DOHH2 (cell line): Measurements from ENCODE around the gene PMPCA.

ENCODE experiments used
- H3F3A ChIP-seq: fragments of 200-600 bp; sonication (generic), shearing (Covaris generic); 2 replicates; pipeline ENCODE4 v1.6.0; 2016; ENCODE audit warnings: antibody characterized with exemption, mild to moderate bottlenecking; ENCODE audit not compliant: control insufficient read depth, insufficient read depth
- H3K27ac ChIP-seq: fragments of 200-600 bp; sonication (generic); 2 replicates; pipeline ENCODE4 v1.5.1; 2014; ENCODE audit warnings: low read depth, mild to moderate bottlenecking, low read length, moderate library complexity
- H3K27me3 ChIP-seq: fragments of 200-600 bp; sonication (generic); 2 replicates; pipeline ENCODE4 v1.6.1; 2014; ENCODE audit warnings: mild to moderate bottlenecking, low read length, mixed read lengths; ENCODE audit not compliant: control insufficient read depth
- H3K36me3 ChIP-seq: fragments of 200-600 bp; sonication (generic); 2 replicates; pipeline ENCODE4 v1.6.1; 2014; ENCODE audit warnings: mild to moderate bottlenecking, low read length, moderate library complexity, mixed read lengths; ENCODE audit not compliant: control insufficient read depth
- H3K4me1 ChIP-seq: fragments of 200-600 bp; sonication (generic); 2 replicates; pipeline ENCODE4 v1.6.1; 2014; ENCODE audit warnings: mild to moderate bottlenecking, low read length, mixed read lengths; ENCODE audit not compliant: control insufficient read depth
- H3K4me2 ChIP-seq: fragments of 200-600 bp; sonication (generic); 2 replicates; pipeline ENCODE4 v1.6.0; 2014; ENCODE audit warnings: mild to moderate bottlenecking, low read length, moderate library complexity
- H3K4me3 ChIP-seq: fragments of 200-600 bp; sonication (generic); 2 replicates; pipeline ENCODE4 v1.5.1; 2014; ENCODE audit warnings: mild to moderate bottlenecking, low read length, mixed read lengths
- H3K79me2 ChIP-seq: fragments of 200-600 bp; sonication (generic); 2 replicates; pipeline ENCODE4 v1.6.1; 2014; ENCODE audit warnings: mild to moderate bottlenecking, low read length, mixed read lengths; ENCODE audit not compliant: control insufficient read depth
- H3K9me2 ChIP-seq: fragments of 200-600 bp; sonication (generic); replicated peaks from 2 replicates; pipeline ENCODE4 v1.6.1; 2014; ENCODE audit warnings: mild to moderate bottlenecking, low read length, mixed read lengths; ENCODE audit not compliant: control insufficient read depth
- H3K9me3 ChIP-seq: fragments of 200-600 bp; sonication (generic); 2 replicates; pipeline ENCODE4 v1.6.1; 2014; ENCODE audit warnings: antibody characterized with exemption, low read length, mixed read lengths; ENCODE audit not compliant: control insufficient read depth, insufficient read depth
- H4K20me1 ChIP-seq: fragments of 200-600 bp; sonication (generic); 2 replicates; pipeline ENCODE4 v1.6.0; 2014; ENCODE audit warnings: low read depth, mild to moderate bottlenecking, antibody characterized with exemption, low read length, moderate library complexity; ENCODE audit not compliant: control insufficient read depth, insufficient read depth
- EZH2phosphoT487 ChIP-seq: fragments of 200-600 bp; sonication (generic); IDR thresholded peaks from 2 replicates; pipeline ENCODE4 v1.6.1; 2017; ENCODE audit warnings: borderline replicate concordance, mild to moderate bottlenecking, antibody characterized with exemption, low read length, moderate library complexity, mixed read lengths
- TF ChIP-seq, protein P1 (sequence below): fragments of 200-600 bp; sonication (generic); IDR thresholded peaks from one replicate; pipeline ENCODE4 v1.5.1; 2014; ENCODE audit warnings: antibody characterized with exemption, mild to moderate bottlenecking, low read depth, low read length; ENCODE audit not compliant: poor library complexity, severe bottlenecking

PMPCA gene, protein sequence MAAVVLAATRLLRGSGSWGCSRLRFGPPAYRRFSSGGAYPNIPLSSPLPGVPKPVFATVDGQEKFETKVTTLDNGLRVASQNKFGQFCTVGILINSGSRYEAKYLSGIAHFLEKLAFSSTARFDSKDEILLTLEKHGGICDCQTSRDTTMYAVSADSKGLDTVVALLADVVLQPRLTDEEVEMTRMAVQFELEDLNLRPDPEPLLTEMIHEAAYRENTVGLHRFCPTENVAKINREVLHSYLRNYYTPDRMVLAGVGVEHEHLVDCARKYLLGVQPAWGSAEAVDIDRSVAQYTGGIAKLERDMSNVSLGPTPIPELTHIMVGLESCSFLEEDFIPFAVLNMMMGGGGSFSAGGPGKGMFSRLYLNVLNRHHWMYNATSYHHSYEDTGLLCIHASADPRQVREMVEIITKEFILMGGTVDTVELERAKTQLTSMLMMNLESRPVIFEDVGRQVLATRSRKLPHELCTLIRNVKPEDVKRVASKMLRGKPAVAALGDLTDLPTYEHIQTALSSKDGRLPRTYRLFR

DNA sequence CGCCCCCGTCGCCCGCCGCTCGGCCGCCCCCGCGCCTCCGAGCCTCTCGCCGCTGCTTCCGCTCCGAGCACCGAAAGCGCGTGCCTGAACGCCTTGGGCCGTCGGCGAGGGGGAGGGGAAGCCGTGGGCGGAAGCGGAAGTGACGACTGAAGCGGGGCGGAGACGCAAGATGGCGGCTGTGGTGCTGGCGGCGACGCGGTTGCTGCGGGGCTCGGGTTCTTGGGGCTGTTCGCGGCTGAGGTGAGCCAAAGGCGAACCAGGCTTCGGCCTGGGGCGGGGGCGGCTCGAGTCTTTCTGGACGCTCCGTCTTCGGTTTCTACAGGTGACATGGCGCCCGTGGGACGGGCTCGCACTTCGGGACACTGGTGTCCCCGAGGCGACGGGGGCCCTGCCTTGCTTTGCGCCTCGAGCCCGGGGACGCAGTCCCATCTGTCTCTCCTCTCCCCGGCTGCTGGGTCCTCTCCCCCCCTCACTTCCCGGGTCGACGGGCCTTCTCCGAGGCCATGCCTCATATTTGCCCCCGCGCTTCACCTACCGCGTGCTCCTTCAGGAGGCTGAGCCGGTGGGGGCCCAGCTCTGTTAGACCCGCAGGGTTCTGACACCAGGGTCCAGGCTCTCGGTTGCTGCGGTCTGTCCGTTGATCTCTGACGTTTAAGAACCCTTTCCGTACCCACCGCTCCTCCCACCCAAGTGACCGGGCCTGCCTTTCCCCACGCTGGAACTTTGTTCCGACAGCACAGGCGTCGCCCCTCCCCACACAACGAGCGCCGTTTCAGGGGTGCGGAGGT is at the start of gene PMPCA, which contains the start of gene ENTR1:
Gene PMPCA (plus strand): TSS at position 159 of the 788 bp plus-strand sequence. CDS start 11 bp downstream, at position 170.
Gene ENTR1 (minus strand): TSS at position 115 of the 788 bp plus-strand sequence. CDS start 217 bp downstream, outside the sequence.
- Histone ChIP-seq H3K27me3 (no peaks in the 10 kb centered on the region), H3K4me2 (peak within 1 kb of the TSS; percentile 100), H3K9me3 (no peaks in the 10 kb centered on the region), H4K20me1 (peaks cover 16% of the 10 kb centered on the region; the same call in 1 of the 2 replicates), H3K27ac (peak within 1 kb of the TSS; percentile 63), H3K4me3 (peak within 1 kb of the TSS; percentile 90), H3K9me2 (no peaks in the 10 kb centered on the region), H3K4me1 (peaks cover 36% of the 10 kb centered on the region), H3K36me3 (peaks cover 80% of the 10 kb centered on the region), H3F3A (no peaks in the 10 kb centered on the region), H3K79me2 (peaks cover 73% of the 10 kb centered on the region)
- TF ChIP-seq, protein P1, sequence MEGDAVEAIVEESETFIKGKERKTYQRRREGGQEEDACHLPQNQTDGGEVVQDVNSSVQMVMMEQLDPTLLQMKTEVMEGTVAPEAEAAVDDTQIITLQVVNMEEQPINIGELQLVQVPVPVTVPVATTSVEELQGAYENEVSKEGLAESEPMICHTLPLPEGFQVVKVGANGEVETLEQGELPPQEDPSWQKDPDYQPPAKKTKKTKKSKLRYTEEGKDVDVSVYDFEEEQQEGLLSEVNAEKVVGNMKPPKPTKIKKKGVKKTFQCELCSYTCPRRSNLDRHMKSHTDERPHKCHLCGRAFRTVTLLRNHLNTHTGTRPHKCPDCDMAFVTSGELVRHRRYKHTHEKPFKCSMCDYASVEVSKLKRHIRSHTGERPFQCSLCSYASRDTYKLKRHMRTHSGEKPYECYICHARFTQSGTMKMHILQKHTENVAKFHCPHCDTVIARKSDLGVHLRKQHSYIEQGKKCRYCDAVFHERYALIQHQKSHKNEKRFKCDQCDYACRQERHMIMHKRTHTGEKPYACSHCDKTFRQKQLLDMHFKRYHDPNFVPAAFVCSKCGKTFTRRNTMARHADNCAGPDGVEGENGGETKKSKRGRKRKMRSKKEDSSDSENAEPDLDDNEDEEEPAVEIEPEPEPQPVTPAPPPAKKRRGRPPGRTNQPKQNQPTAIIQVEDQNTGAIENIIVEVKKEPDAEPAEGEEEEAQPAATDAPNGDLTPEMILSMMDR: no peak
- TF ChIP-seq EZH2phosphoT487: no peak

DNA sequence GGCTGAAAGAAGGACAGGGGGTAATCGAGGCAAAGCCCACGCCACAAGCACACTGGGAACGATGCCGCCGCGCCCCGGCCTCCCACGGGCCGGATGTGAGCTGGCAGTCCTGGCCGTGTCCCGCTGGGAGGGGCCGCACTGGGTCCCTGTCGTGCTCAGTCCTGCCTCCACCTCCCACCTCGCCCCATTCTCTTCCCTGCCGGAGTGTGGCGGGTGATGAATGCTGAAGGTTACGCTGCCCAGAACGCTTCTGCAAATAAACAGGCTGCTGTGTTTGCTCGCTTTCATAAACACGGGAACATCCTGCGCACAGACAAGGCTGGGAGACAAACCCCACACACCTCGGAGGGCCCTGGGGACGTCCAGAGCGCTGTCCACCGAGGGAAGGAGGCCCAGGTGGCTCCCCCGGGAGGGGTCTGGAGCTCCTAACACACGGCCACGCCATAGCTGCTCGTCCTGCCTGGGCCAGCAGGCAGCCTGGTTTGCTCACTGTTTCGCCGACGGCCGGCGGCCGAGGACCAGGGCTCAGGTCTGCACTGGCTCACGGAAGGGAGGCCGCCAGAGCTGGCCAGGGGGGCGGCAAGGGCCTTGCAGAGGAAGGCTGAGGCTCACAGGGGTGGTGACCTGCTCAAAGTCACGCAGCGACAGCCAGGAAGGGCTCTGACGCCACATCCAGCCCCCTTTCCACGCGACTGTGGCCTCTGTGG is 49.3 kb upstream of the PMPCA start:
- Histone ChIP-seq H3K4me3 (no peak overlapping the region), H3K9me2 (no peaks in the 10 kb centered on the region), H3K9me3 (no peaks in the 10 kb centered on the region), H3F3A (no peaks in the 10 kb centered on the region), H3K79me2 (peaks cover 5% of the 10 kb centered on the region; the same call in 1 of the 2 replicates), H3K27ac (no peak overlapping the region), H4K20me1 (no peaks in the 10 kb centered on the region), H3K27me3 (no peaks in the 10 kb centered on the region), H3K36me3 (no peaks in the 10 kb centered on the region), H3K4me2 (no peak overlapping the region), H3K4me1 (peaks cover 18% of the 10 kb centered on the region)
- TF ChIP-seq, protein P1: no peak

DNA sequence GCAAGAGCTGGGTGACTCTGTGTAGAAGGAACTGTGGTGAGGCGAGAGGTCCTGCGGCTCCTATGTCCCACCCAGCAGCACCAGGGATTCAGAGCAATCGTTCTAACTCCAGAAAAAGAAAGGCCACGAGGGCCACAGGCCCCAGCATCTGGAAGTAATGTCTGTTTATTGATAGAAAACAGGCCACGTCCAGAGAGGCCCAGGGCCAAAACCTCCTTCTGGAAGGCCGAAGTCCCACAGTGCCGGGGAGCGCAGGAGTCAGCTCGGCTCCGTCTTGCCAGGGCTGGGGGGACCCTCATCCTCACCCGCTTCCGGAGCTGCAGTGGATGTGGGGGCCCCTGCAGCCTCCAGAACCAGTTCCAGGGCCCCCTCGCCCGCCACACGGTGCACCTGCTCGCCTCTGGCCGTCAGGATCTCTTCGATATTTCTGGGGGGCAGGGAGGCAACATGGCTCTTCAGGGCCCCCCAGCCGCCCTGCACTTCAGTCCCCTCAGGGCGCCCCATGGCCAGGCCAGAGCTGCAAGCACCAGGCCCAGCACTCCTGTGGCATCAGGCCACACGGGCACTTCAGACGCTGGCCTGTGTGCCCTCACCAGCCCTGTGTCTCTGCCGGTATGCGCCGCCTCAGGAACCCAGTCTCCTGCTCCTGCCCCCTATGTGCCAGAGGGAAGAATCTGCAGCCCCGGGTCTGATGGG is 48.6 kb upstream of the PMPCA start:
- TF ChIP-seq, protein P1: no peak
- TF ChIP-seq EZH2phosphoT487: no peak
- no peaks in the 10 kb centered on the region for H4K20me1 ChIP-seq
- H3F3A ChIP-seq: no peaks in the 10 kb centered on the region
- H3K4me1 ChIP-seq: peaks cover 18% of the 10 kb centered on the region
- H3K36me3 ChIP-seq: no peaks in the 10 kb centered on the region
- peaks cover 5% of the 10 kb centered on the region; the same call in 1 of the 2 replicates for H3K79me2 ChIP-seq
- no peaks in the 10 kb centered on the region for H3K9me2 ChIP-seq
- H3K27ac ChIP-seq: no peak overlapping the region
- no peaks in the 10 kb centered on the region for H3K27me3 ChIP-seq
- H3K4me2 ChIP-seq: no peak overlapping the region
- no peaks in the 10 kb centered on the region for H3K9me3 ChIP-seq
- H3K4me3 ChIP-seq: no peak overlapping the region
